ENCODE results near the gene SELPLG.
"Not testable (repeated sequence)": the region's sequence is repeated elsewhere in the genome, so short reads cannot be mapped to it uniquely, and the experiment has no call there.

Gene SELPLG

GRCh38 chr12:108637222-108637971 lies 3.7 kb upstream of the SELPLG start:
- no peak for DNase-seq

GRCh38 chr12:108635997-108636808 lies 2.5 kb upstream of the SELPLG start:
- no peak for DNase-seq

GRCh38 chr12:108635201-108635996 lies 1.7 kb upstream of the SELPLG start:
- DNase-seq, result peak; percentile 61

GRCh38 chr12:108634341-108634751 lies 652 bp upstream of the SELPLG start:
- peak; percentile 74 for DNase-seq

- DNase-seq, result no peak
Measured at GRCh38 chr12:108633081-108633533, 587 bp downstream of the SELPLG start.

GRCh38 chr12:108631261-108631660 lies 2.4 kb downstream of the SELPLG start:
- DNase-seq, result not testable (repeated sequence)

GRCh38 chr12:108630481-108631207 lies 3.0 kb downstream of the SELPLG start:
- DNase-seq, result no peak

GRCh38 chr12:108629824-108630476 lies 3.7 kb downstream of the SELPLG start:
- peak; percentile 71 for DNase-seq

GRCh38 chr12:108629151-108629550 lies 4.5 kb downstream of the SELPLG start:
- no peak for DNase-seq

GRCh38 chr12:108627134-108627920 lies 6.4 kb downstream of the SELPLG start:
- DNase-seq, result no peak

GRCh38 chr12:108625228-108625627 lies 8.5 kb downstream of the SELPLG start:
- DNase-seq, result no peak

GRCh38 chr12:108623577-108623976 lies 10.1 kb downstream of the SELPLG start:
- no peak for DNase-seq

- DNase-seq, result no peak
Measured at GRCh38 chr12:108622921-108623514, 10.7 kb downstream of the SELPLG start.

GRCh38 chr12:108622421-108622820 lies 11.3 kb downstream of the SELPLG start:
- DNase-seq, result no peak

GRCh38 chr12:108621161-108621560 lies 12.5 kb downstream of the SELPLG start:
- no peak for DNase-seq

GRCh38 chr12:108620236-108620879 lies 13.3 kb downstream of the SELPLG start:
- DNase-seq, result no peak

GRCh38 chr12:108619369-108620160 lies 14.1 kb downstream of the SELPLG start:
- DNase-seq, result no peak

- not testable (repeated sequence) for DNase-seq
Measured at GRCh38 chr12:108618953-108619274, 14.8 kb downstream of the SELPLG start.
